ENCODE measurements around the gene TFDP2. TPM values are rescaled to one million over a fixed set of nuclear protein-coding genes. Genes with fewer than 3 reads are reported as not detected.
A peak's percentile ranks its signal among the peaks of the same experiment; 100 is the strongest.
"Not testable (repeated sequence)": the region's sequence is repeated elsewhere in the genome, so short reads cannot be mapped to it uniquely, and the experiment has no call there.

TFDP2 gene
- total and polyA plus RNA-seq, 2 experiments from 2014 or later, result 26.8 to 55.4 TPM

- no peak for DNase-seq
Measured at GRCh38 chr3:142097099-142097843, 52.1 kb downstream of the TFDP2 start.

GRCh38 chr3:142095841-142096240, 53.5 kb downstream of the TFDP2 start:
- Histone ChIP-seq H3K79me2 (ENCODE audit: insufficient read depth) (no peaks in the 10 kb centered on the region), H3F3A (ENCODE audit: insufficient read depth) (no peaks in the 10 kb centered on the region), H3K4me1 (ENCODE audit: insufficient read depth) (no peaks in the 10 kb centered on the region), H3K9me2 (ENCODE audit: insufficient read depth) (no peaks in the 10 kb centered on the region), H3K9me3 (ENCODE audit: low read depth) (no peaks in the 10 kb centered on the region), H2AFZ (no peak overlapping the region), H3K9ac (no peak overlapping the region), H3K36me3 (ENCODE audit: low read depth) (no peaks in the 10 kb centered on the region), H3K27ac (no peak overlapping the region), H3K4me3 (no peak overlapping the region), H3K4me2 (ENCODE audit: unreplicated experiment) (no peak overlapping the region), H4K20me1 (ENCODE audit: insufficient read depth) (no peaks in the 10 kb centered on the region), H3K27me3 (replicated peaks; ENCODE audit: insufficient read depth) (no peaks in the 10 kb centered on the region)
- no peak for DNase-seq
- in situ Hi-C loops (cut with MboI), result no loop called here
- 97 to 99% methylated on average over 2 of the region's 2 CpGs for WGBS, 2 experiments (ENCODE audit: low coverage in 1 of 2, low lambda C conversion rate in 2 of 2, missing lambda C conversion rate in 2 of 2)
- TF ChIP-seq EZH2phosphoT487 (IDR thresholded peaks at IDR 0.05; ENCODE audit: insufficient read depth, low read depth), result no peak
- no peak for TF ChIP-seq EZH2 (IDR thresholded peaks at IDR 0.05; ENCODE audit: insufficient read depth, poor library complexity, severe bottlenecking)

More at GRCh38 chr3:142097099-142097843, 52.1 kb downstream of the TFDP2 start:
- Histone ChIP-seq H3K9me3 (ENCODE audit: low read depth) (no peaks in the 10 kb centered on the region), H3K27ac (no peak overlapping the region), H3K4me1 (ENCODE audit: insufficient read depth) (no peaks in the 10 kb centered on the region), H3K9ac (no peak overlapping the region), H3K4me2 (ENCODE audit: unreplicated experiment) (no peak overlapping the region), H3K79me2 (ENCODE audit: insufficient read depth) (no peaks in the 10 kb centered on the region), H3K4me3 (no peak overlapping the region), H3K9me2 (ENCODE audit: insufficient read depth) (no peaks in the 10 kb centered on the region), H3K36me3 (ENCODE audit: low read depth) (no peaks in the 10 kb centered on the region), H2AFZ (no peak overlapping the region), H3F3A (ENCODE audit: insufficient read depth) (no peaks in the 10 kb centered on the region), H3K27me3 (replicated peaks; ENCODE audit: insufficient read depth) (no peaks in the 10 kb centered on the region), H4K20me1 (ENCODE audit: insufficient read depth) (no peaks in the 10 kb centered on the region)
- TF ChIP-seq EZH2phosphoT487 (IDR thresholded peaks at IDR 0.05; ENCODE audit: insufficient read depth, low read depth) (no peak), EZH2 (IDR thresholded peaks at IDR 0.05; ENCODE audit: insufficient read depth, poor library complexity, severe bottlenecking) (no peak)
- 95 to 96% methylated on average over 4 of the region's 4 CpGs for WGBS, 2 experiments (ENCODE audit: low coverage in 1 of 2, low lambda C conversion rate in 2 of 2, missing lambda C conversion rate in 2 of 2)
- in situ Hi-C loops (cut with MboI), result no loop called here

DNA sequence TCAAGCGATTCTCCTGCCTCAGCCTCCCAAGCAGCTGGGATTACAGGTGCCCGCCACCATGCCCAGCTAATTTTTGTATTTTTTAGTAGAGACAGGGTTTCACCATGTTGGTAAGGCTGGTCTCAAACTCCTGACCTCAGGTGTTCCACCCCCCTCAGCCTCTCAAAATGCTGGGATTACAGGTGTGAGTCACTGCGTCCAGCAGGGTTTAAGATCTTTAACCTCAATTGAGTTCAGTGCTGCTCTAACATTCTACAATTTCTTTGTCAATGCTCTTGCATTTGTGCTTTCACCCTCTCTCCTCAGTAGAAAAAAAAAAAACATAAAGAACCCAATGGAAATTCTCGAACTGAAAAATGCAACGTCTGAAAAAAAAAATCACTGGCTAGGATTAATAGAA, 60.4 kb downstream of the TFDP2 start:
- in situ Hi-C loops (cut with MboI), result not testable (repeated sequence)
- WGBS, 2 experiments (ENCODE audit: low coverage in 1 of 2, low lambda C conversion rate in 2 of 2, missing lambda C conversion rate in 2 of 2), result 96 to 98% methylated on average over 5 of the region's 5 CpGs

DNA sequence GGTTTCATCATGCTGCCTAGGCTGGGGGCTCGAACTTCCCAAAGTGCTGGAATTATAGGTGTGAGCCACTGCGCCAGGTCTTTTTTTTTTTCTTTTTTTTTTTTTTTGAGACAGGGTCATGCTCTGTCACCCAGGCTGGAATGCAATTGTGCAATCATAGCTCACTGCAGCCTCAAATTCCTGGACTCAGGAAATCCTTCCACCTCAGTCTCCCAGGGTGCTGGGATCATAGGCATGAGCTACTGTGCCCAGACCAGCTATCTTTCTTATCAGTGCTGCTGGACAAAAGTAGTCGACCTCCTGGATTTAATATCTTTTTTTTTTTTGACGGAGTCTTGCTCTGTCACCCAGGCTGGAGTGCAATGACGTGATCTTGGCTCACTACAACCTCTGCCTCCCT, 60.8 kb downstream of the TFDP2 start:
- no peak for TF ChIP-seq EZH2 (IDR thresholded peaks at IDR 0.05; ENCODE audit: insufficient read depth, poor library complexity, severe bottlenecking)
- TF ChIP-seq EZH2phosphoT487 (IDR thresholded peaks at IDR 0.05; ENCODE audit: insufficient read depth, low read depth), result no peak
- in situ Hi-C loops (cut with MboI), result no loop called here
- no peak overlapping the region for H3K4me3 ChIP-seq
- 58 to 66% methylated on average over 4 to 5 of the region's 5 CpGs for WGBS, 2 experiments (ENCODE audit: low coverage in 1 of 2, low lambda C conversion rate in 2 of 2, missing lambda C conversion rate in 2 of 2)
- no peaks in the 10 kb centered on the region for H3K9me2 ChIP-seq (ENCODE audit: insufficient read depth)
- no peak overlapping the region for H2AFZ ChIP-seq
- H3F3A ChIP-seq (ENCODE audit: insufficient read depth), result peaks cover 25% of the 10 kb centered on the region
- no peaks in the 10 kb centered on the region for H3K9me3 ChIP-seq (ENCODE audit: low read depth)
- no peaks in the 10 kb centered on the region for H3K27me3 ChIP-seq (replicated peaks; ENCODE audit: insufficient read depth)
- no peak overlapping the region for H3K4me2 ChIP-seq (ENCODE audit: unreplicated experiment)
- peak overlapping the region; percentile 27; the same call in 1 of the 2 replicates for H3K27ac ChIP-seq
- no peaks in the 10 kb centered on the region for H3K36me3 ChIP-seq (ENCODE audit: low read depth)
- no peaks in the 10 kb centered on the region for H4K20me1 ChIP-seq (ENCODE audit: insufficient read depth)
- H3K9ac ChIP-seq, result no peak overlapping the region
- H3K79me2 ChIP-seq (ENCODE audit: insufficient read depth), result no peaks in the 10 kb centered on the region
- DNase-seq, result peak; percentile 37
- H3K4me1 ChIP-seq (ENCODE audit: insufficient read depth), result peaks cover 22% of the 10 kb centered on the region

More for the DNA sequence above, 60.4 kb downstream of the TFDP2 start:
- H3K4me3 ChIP-seq; H3K9me3 ChIP-seq (ENCODE audit: low read depth); H3K4me2 ChIP-seq (ENCODE audit: unreplicated experiment); H4K20me1 ChIP-seq (ENCODE audit: insufficient read depth); H3K79me2 ChIP-seq (ENCODE audit: insufficient read depth); H3K9me2 ChIP-seq (ENCODE audit: insufficient read depth); H3K27ac ChIP-seq; H3K36me3 ChIP-seq (ENCODE audit: low read depth); DNase-seq; H3K27me3 ChIP-seq (replicated peaks; ENCODE audit: insufficient read depth); H2AFZ ChIP-seq; H3K9ac ChIP-seq: not testable (repeated sequence)
- peaks cover 25% of the 10 kb centered on the region for H3F3A ChIP-seq (ENCODE audit: insufficient read depth)
- peaks cover 22% of the 10 kb centered on the region for H3K4me1 ChIP-seq (ENCODE audit: insufficient read depth)

Measured in GM23248 (cell line).